ENCODE data around the gene JUND. TPM values are rescaled to one million over a fixed set of nuclear protein-coding genes. Genes with fewer than 3 reads are reported as not detected.
A peak's percentile ranks its signal among the peaks of the same experiment; 100 is the strongest.

Gene JUND
- total and polyA plus RNA-seq, 2 donors from 2014 or later, result 117 to 181 TPM

DNA sequence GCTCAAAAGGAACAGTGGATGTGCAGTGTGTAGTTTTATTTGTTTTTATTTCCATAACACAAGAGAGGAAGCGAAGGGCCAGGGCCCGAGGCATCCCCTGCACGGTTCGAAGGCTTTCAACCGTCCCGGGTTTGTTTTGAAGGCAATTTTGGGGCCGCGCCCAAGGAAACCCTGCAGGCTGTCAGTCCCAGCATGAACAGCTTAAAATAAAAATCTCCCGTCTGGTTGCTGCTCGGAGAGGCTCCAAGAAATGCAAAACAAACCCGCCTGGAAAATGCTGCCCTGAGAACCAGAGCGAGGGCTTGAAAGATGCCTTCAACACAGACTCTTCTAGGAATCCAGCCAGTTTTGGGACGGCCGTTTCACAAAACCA lies 25.5 kb upstream of the JUND start:
- no peak overlapping the region for H3K4me3 ChIP-seq (ENCODE audit: low read length in 3 of 3)
- H3K27ac ChIP-seq (ENCODE audit: low read depth in 2 of 2, low read length in 2 of 2), result no peak overlapping the region
- DNase-seq (peak in 1 of 5 donors; percentile 45), FAIRE-seq (no peak)
- H3K27me3 ChIP-seq (ENCODE audit: control insufficient read depth, insufficient read depth, low read length), result no peaks in the 10 kb centered on the region
- H3K9ac ChIP-seq (ENCODE audit: low read length in 3 of 3), result no peak overlapping the region
- H3K4me1 ChIP-seq (ENCODE audit: control insufficient read depth in 2 of 3, insufficient read depth in 2 of 3, low read depth in 1 of 3, low read length in 3 of 3), result peaks cover 0 to 21% (median 8%) of the 10 kb centered on the region in 3 donors
- no peaks in the 10 kb centered on the region for H3K9me3 ChIP-seq (ENCODE audit: control insufficient read depth in 2 of 3, insufficient read depth in 1 of 3, low read length in 3 of 3)
- intact Hi-C loops (cut with DNase I), result no loop called here
- H3K36me3 ChIP-seq (ENCODE audit: control insufficient read depth in 2 of 3, insufficient read depth in 3 of 3, low read length in 3 of 3), result peaks cover 0 to 2% (median 0%) of the 10 kb centered on the region in 3 donors
- no peak for TF ChIP-seq CTCF (IDR thresholded peaks at IDR 0.05; ENCODE audit: borderline replicate concordance, extremely low read depth, insufficient read depth)

DNA sequence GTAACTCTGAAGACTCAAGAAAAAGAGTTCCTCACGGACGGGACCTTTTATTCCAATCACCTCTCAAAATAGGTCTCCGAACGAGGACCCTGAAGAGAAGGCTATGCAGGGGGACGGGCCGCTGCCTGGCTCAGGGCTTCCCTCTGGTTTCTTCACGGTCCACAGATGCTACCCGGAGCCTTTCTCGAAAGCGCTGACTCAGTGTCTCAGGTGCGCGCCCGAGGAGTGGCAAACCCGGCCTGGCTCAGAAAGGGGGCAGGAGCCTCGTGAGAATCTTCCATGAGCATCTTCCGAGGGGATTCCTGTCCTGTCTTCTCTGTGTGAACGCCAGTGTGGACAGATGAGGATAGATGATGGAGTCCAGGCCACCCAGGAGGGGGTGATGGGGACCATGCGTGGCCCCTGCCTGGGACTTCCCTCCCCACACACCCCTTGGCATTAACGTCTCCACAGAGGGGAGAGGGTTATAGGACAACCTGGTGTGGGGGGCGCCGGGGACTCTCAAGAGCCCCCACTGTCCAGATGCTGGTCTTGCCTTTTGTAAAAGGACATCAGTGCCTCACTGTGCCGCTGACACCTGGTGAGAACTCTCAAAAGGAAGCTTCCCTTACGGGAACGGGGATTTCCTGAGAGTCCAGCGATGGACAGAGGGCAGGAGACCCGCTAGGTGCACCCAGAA lies 24.9 kb upstream of the JUND start:
- Histone ChIP-seq H3K27ac (ENCODE audit: low read depth in 2 of 2, low read length in 2 of 2) (peak overlapping the region in 1 of 2 donors; percentile 37), H3K4me1 (ENCODE audit: control insufficient read depth in 2 of 3, insufficient read depth in 2 of 3, low read depth in 1 of 3, low read length in 3 of 3) (peaks cover 0 to 25% (median 8%) of the 10 kb centered on the region in 3 donors), H3K27me3 (ENCODE audit: control insufficient read depth, insufficient read depth, low read length) (no peaks in the 10 kb centered on the region), H3K36me3 (ENCODE audit: control insufficient read depth in 2 of 3, insufficient read depth in 3 of 3, low read length in 3 of 3) (no peaks in the 10 kb centered on the region), H3K4me3 (ENCODE audit: low read length in 3 of 3) (no peak overlapping the region), H3K9ac (ENCODE audit: low read length in 3 of 3) (no peak overlapping the region), H3K9me3 (ENCODE audit: control insufficient read depth in 2 of 3, insufficient read depth in 1 of 3, low read length in 3 of 3) (no peaks in the 10 kb centered on the region)
- TF ChIP-seq CTCF (IDR thresholded peaks at IDR 0.05; ENCODE audit: borderline replicate concordance, extremely low read depth, insufficient read depth), result no peak
- no peak for FAIRE-seq
- DNase-seq, result peak in 1 of 5 donors; percentile 52
- intact Hi-C loops (cut with DNase I), result no loop called here

DNA sequence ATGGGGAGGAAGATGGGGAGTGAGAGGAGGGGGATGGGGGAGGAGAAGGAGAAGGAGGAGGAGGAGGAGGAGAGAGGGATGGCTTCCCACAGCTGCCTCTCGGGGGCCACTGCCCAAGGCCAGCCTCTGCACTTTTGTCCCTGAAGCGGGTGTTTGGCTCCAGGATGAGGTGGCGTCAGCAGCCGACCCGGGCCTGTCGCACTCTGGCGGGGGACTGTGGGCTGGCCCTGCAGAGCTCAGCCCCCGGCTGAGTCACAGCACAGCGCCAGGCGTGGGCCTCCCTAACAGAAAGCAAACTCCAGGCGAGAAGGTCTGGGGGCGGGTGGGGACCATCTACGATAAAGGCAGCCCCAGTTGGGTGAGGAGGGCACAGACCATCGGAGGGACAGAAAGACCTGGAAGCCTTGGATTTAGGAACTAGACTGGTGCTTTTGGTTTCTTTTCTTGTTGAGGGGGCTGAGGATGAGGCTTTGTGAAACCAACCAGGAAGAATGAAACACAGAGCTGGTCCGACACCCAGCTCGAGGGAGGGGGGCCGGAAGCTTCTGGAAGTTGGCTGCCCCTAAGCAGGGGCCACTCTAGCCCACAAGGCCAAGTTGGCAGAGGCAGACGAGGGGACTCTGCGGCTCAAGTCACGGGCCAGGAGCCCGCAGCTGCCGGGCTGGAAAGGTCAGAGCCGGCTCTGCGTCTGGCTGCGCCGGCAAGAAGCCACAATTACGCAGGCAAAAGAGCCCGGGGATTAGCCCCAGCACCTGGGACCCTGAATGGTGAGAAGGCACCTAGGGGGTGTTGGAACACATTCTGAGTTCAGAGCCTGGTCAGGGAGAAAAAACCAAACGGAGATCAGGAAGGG lies 23.3 kb upstream of the JUND start:
- peak overlapping the region; percentile 97 to 99 for H3K27ac ChIP-seq (ENCODE audit: low read depth in 2 of 2, low read length in 2 of 2)
- DNase-seq (peak; percentile 84 to 97 (median 91)), FAIRE-seq (no peak)
- H3K4me3 ChIP-seq (ENCODE audit: low read length in 3 of 3), result peak overlapping the region; percentile 19 to 46 (median 37)
- H3K4me1 ChIP-seq (ENCODE audit: control insufficient read depth in 2 of 3, insufficient read depth in 2 of 3, low read depth in 1 of 3, low read length in 3 of 3), result peaks cover 0 to 30% (median 8%) of the 10 kb centered on the region in 3 donors
- intact Hi-C loops (cut with DNase I), result no loop called here
- peak overlapping the region; percentile 25 to 93 (median 92) for H3K9ac ChIP-seq (ENCODE audit: low read length in 3 of 3)
- no peaks in the 10 kb centered on the region for H3K9me3 ChIP-seq (ENCODE audit: control insufficient read depth in 2 of 3, insufficient read depth in 1 of 3, low read length in 3 of 3)
- no peak for TF ChIP-seq CTCF (IDR thresholded peaks at IDR 0.05; ENCODE audit: borderline replicate concordance, extremely low read depth, insufficient read depth)
- H3K36me3 ChIP-seq (ENCODE audit: control insufficient read depth in 2 of 3, insufficient read depth in 3 of 3, low read length in 3 of 3), result no peaks in the 10 kb centered on the region
- H3K27me3 ChIP-seq (ENCODE audit: control insufficient read depth, insufficient read depth, low read length), result no peaks in the 10 kb centered on the region
